Osteocyte (in vitro differentiated cells): ENCODE results near the gene FCAMR. TPM values are rescaled to one million over a fixed set of nuclear protein-coding genes. Genes with fewer than 3 reads are reported as not detected.

Experiments
- DNase-seq: peaks from one replicate; pipeline ENCODE4 v3.0.0; 2021; ENCODE audit warnings: mixed read lengths; ENCODE audit not compliant: unreplicated experiment; ENCODE audit errors: extremely low spot score
- H3K27ac Mint-ChIP-seq: one replicate; pipeline ENCODE4 v1.8.0; 2021; ENCODE audit warnings: mild to moderate bottlenecking, mixed read lengths; ENCODE audit not compliant: unreplicated experiment
- H3K27me3 Mint-ChIP-seq: one replicate; pipeline ENCODE4 v1.8.0; 2021; ENCODE audit warnings: mixed read lengths; ENCODE audit not compliant: unreplicated experiment
- H3K36me3 Mint-ChIP-seq: one replicate; pipeline ENCODE4 v1.8.0; 2021; ENCODE audit warnings: mixed read lengths; ENCODE audit not compliant: unreplicated experiment
- H3K4me1 Mint-ChIP-seq: one replicate; pipeline ENCODE4 v1.8.0; 2021; ENCODE audit warnings: mixed read lengths; ENCODE audit not compliant: unreplicated experiment
- H3K4me3 Mint-ChIP-seq: one replicate; pipeline ENCODE4 v1.8.0; 2021; ENCODE audit warnings: mild to moderate bottlenecking, moderate library complexity, mixed read lengths; ENCODE audit not compliant: unreplicated experiment
- H3K9me3 Mint-ChIP-seq: one replicate; pipeline ENCODE4 v1.8.0; 2021; ENCODE audit warnings: mixed read lengths; ENCODE audit not compliant: unreplicated experiment
- CTCF ChIP-seq: fragments of 200-600 bp; sonication (generic); IDR thresholded peaks from 2 replicates; pipeline ENCODE4 v1.5.0; 2021; ENCODE audit warnings: antibody characterized with exemption, mild to moderate bottlenecking, moderate library complexity
- total RNA-seq: library from RNA; stranded (reverse); gene quantifications from 2 replicates; pipeline ENCODE4 v1.2.1, GENCODE V29; 2021

The FCAMR gene
- total RNA-seq, 1 donor from 2014 or later, result not detected

GRCh38 chr1:207004931-207005830 is 34.9 kb upstream of the FCAMR start:
- Mint-ChIP-seq H3K4me1 (peaks cover 4% of the 10 kb centered on the region), H3K4me3 (no peak overlapping the region), H3K9me3 (no peaks in the 10 kb centered on the region), H3K27me3 (peaks cover 10% of the 10 kb centered on the region), H3K36me3 (no peaks in the 10 kb centered on the region), H3K27ac (no peak overlapping the region)
- no peak for DNase-seq
- peak; percentile 63 for TF ChIP-seq CTCF

GRCh38 chr1:207003210-207003609 is 33.0 kb upstream of the FCAMR start:
- no peak for TF ChIP-seq CTCF
- peaks cover 4% of the 10 kb centered on the region for H3K4me1 Mint-ChIP-seq
- H3K27me3 Mint-ChIP-seq, result peaks cover 14% of the 10 kb centered on the region
- H3K36me3 Mint-ChIP-seq, result no peaks in the 10 kb centered on the region
- H3K27ac Mint-ChIP-seq, result no peak overlapping the region
- no peaks in the 10 kb centered on the region for H3K9me3 Mint-ChIP-seq
- H3K4me3 Mint-ChIP-seq, result no peak overlapping the region
- no peak for DNase-seq

- H3K9me3 Mint-ChIP-seq, result no peaks in the 10 kb centered on the region
- no peak for DNase-seq
Measured at GRCh38 chr1:207002724-207003146, 32.5 kb upstream of the FCAMR start.

GRCh38 chr1:207001492-207002245 is 31.4 kb upstream of the FCAMR start:
- DNase-seq, result no peak
- H3K4me1 Mint-ChIP-seq, result no peaks in the 10 kb centered on the region
- H3K27ac Mint-ChIP-seq, result no peak overlapping the region
- H3K36me3 Mint-ChIP-seq, result no peaks in the 10 kb centered on the region
- H3K4me3 Mint-ChIP-seq, result no peak overlapping the region
- no peak for TF ChIP-seq CTCF
- no peaks in the 10 kb centered on the region for H3K9me3 Mint-ChIP-seq
- peaks cover 24% of the 10 kb centered on the region for H3K27me3 Mint-ChIP-seq

More at GRCh38 chr1:207002724-207003146, 32.5 kb upstream of the FCAMR start:
- Mint-ChIP-seq H3K27ac (no peak overlapping the region), H3K36me3 (no peaks in the 10 kb centered on the region), H3K27me3 (peaks cover 14% of the 10 kb centered on the region), H3K4me1 (peaks cover 4% of the 10 kb centered on the region), H3K4me3 (no peak overlapping the region)
- no peak for TF ChIP-seq CTCF
